GM15510 (cell line): Measurements from ENCODE around the gene PTPRN2.

Experiments
- POLR2A ChIP-seq: IDR thresholded peaks from 3 replicates; pipeline ENCODE4 v1.6.1; 2011; ENCODE audit warnings: borderline replicate concordance; ENCODE audit not compliant: insufficient read length; ENCODE audit errors: extremely low read depth

Gene PTPRN2

DNA sequence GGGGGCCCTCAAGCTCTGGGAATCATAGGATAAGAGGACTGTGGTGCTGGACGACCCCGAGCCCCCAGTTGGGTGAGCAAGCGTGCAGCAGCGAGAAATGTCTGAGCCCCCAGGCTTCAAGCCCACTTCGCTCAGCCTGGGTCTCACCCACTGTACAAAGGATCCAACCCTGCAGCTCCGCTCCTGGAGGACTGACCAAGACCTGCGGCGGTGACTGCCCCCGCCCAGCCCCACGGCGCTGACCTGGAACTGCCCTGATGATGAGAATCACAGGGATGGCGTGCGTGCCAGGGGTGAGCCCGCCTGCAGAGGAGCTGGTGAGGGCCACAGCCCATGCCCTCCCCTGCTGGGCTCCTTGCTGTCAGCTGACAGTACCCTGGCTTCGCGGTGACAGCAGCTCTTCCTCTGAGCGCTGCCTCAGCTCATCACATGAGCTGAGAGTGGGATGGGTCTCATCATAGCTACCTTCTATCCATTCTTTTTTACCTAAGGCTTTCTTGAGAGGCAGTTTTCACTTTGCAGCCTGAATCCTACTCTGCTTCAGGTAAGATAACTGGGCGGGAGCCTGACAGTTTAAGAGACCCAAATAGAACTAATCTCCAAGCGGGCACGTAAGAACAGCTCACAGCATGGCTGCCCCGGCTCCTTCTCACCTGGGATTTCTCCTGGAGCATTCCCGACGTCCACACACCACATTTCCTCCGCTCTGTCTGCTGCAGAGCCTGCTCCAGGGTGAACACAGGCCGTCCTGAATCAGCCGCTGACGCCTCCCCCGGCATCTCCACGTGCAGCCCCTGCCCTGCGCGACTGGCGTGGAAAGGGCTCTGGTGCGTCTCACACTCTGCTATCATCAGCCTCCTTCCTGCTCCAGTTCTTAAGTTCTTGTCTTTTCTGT, 329.9 kb downstream of the PTPRN2 start:
- no peak for TF ChIP-seq POLR2A

DNA sequence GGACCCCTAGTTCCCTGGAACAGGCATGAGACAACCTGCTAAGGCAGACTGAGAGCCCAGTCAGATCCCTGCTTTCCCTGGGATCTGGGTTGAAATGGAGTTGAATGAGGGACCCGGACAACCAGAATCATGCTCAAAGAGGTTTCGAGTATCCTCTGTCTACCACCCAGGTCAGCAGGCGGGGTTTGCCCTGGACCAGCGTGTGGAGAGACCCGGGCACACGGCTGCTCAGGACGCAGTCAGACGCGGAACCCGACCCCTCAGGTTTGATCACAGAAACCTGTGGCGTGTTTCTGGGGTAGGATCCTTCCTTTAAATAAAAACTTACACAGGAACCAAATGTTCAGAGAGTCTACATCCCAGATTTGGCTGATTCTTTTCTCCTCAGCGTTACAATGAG, 330.6 kb downstream of the PTPRN2 start:
- TF ChIP-seq POLR2A = no peak

DNA sequence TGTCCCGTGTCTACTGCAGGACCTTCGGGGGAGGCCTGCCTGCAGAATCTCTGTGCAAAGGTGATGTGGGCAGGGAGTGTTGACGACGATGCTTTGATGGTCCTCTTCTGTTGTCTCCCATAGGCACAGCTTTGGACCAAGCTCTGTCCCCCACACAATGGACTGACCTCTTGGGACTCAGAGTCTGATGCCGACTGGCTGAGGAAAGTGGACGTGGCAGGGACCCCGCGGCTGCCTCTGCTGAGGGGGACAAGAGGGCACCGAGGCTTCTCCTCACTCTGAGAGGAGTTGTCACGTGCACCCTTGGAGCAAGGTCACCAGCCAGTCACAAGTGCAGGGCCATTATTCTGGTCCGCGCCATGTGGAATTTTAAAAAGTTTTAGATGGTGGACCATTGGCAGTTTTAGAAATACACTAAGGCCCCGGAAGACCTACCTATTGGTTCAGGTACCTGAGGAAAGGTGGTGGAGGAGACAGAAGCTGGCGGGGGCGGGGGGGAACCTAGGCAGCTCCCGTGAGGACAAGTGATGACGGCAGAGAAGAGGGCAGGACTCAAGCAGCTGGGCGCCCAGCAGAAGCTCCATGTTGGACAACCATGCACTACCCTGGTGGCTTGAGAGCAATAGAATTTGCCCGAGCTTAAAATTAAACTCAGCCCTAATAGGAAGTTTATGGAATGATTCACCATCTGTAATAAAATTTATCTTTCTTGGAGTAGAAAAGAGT, 331.4 kb downstream of the PTPRN2 start:
- TF ChIP-seq POLR2A = no peak

DNA sequence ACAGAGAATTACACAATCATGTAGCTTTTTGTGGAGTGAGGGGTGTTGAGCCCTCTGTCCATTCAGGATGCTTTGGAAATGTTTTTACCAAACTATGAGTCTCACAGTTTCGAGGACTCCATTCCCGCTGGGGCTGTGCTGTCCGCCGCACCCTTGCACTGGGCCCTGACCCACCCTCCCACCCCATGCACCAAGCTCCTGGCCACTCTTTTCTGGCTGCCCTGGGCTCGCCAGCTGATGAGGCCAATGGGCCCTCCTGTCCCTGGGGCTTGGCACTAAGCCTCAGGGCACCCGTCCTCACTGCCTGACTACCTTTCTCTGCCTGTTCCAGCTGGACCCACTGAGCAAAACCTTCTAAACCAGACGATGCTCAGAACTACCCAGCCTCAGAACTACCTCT, 332.1 kb downstream of the PTPRN2 start:
- TF ChIP-seq POLR2A = no peak

DNA sequence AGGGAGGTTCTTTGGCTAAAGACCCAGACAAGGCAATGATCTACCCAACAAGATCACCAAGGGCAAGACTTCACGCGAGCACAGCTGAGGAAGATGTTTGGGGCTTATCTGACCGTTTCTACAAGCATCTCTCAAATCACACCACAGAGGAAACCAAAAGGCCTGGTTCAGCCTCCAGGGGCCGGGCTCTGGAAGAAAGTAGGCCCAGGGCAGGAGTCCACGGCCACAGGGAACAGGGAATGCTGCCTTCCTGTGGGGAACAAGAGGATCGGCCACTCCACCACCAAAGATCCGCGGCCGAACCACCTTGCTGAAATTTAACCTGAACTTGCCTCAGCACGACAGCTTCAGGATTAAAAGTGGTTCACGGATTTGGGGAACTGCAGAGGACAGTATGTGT, 332.5 kb downstream of the PTPRN2 start:
- no peak for TF ChIP-seq POLR2A

DNA sequence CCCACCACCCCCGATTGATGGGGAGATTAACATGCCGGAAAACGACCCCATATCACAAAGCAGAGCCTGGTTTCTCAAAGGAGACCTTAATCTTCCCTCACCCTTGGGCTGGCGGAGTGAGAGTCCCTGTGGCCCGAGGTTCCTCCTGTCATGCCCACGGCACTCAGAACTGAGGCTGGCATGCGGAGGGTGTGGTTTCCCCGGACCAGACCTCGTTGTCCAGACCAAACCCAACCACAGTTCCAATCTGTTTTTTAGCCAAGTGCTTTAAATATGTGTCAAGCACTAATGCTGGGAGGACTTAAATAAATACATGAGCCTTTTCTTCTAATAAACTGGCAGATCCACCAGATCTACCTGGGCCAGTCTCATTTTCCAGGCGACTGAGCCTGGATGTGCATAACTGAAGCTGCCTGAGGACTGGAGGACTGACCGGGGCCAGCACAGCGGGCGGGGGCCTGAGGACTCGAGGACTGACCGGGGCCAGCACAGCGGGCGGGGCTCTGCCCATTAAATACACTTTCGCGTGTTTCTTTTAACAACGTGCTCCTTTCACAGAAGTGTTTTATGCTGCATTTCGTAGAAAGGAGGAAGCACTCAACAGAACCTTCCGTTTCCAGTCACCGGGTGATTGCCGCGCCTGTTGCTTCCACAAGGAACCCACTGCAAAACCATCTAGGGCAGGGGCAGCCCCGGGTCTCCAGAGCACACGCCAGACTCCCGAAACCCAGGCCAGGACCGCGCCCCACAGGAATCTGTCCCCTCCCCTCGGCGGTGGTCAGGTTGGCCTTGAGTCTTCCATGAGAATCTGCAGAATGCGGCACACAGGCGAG, 334.6 kb downstream of the PTPRN2 start:
- TF ChIP-seq POLR2A = no peak

DNA sequence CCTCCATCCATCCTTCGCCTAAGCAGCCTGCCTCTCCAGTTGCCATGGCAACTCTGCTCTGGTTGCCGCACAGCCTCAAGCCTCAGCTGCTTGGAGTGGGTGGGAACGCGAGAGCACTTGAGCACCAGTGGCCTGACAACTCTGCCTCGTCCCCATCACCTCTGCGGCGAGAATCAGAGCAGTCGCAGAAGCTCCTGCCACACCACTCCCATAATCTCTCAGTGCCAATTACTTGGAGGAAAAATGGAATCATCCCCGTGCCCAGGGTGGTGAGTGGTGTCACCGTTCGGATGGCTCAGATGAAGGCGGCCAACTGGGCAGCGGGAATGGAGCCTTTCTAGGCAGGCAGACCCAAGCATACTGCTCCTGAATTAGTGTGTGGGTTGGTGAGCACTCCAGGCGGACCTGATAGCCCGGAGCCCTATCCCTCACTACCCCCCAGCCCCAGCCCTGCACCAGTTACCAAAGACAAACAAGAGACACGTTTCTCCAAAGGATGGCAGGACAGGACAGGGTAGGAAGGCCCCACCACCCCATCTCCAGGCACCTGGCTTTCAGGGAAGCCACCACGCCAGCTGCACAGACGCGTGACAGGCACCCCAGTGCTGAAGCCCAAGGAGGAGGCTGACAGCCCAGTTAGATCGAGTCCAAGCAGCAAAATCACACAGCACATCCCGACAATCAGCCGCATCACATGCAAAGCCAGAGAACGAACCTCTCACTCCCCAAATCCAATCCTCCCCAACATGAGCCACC, 335.4 kb downstream of the PTPRN2 start:
- TF ChIP-seq POLR2A = no peak

DNA sequence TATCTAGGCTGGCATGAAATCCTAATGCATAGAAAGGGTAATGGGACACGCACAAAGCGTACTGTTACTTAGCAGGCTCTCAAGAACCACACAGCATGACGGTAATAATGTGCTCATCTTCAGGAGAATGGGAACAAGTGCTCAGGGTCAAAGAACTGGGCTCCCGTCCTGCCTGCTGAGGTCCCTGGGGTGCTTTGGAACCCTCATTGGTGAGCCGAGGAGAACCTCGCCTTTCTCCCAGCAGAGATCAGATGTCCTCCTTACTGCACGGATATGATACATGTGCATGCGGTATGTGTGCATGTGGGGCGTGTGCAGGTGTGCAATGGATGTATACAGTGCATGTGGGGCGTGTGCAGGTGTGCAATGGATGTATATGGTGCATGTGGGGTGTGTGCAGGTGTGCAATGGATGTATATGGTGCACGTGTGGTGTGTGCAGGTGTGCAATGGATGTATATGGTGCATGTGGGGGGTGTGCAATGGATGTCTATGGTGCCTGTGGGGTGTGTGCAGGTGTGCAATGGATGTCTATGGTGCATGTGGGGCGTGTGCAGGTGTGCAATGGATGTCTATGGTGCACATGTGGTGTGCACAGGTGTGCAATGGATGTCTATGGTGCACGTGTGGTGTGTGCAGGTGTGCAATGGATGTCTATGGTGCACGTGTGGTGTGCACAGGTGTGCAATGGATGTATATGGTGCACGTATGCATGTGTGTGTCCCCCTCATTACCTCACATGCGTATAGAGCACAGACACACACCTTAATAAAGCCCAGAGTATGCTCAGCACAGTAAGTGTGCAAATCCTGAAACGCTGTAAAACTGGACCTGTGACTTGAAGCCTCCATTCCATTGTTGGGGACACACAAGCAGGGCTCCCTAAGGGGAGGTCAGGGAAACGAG, 336.3 kb downstream of the PTPRN2 start:
- no peak for TF ChIP-seq POLR2A

DNA sequence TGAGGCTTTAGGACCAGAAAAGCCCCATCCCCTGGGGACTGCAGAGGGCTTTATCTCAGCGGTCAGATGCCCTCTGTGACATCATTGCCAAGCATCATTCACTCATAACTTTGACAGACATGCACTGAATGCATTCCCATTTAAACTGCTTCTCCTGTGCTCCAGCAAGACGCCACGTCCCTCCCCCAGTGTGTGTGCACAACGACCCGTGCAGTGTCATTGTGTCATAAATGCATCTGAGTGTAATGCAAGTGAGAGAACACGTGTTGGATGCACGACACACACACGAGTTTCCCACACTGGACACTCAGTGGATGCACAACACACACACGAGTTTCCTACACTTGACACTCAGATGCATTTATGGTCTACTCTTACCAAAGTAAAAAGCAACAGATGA, 337.9 kb downstream of the PTPRN2 start:
- no peak for TF ChIP-seq POLR2A

DNA sequence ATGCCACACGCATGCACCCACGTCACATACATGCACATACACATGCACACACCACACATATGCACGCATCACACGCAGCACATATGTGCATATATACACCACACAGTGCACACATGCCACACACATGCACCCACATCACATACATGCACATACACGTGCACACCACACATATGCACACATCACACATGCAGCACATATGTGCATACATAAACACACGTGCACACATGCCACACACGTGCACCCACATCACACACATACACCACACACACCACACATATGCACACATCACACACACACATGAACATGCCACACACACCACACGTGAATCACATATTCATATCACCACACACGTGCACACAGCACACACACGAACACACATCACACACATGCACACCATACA, 338.8 kb downstream of the PTPRN2 start:
- no peak for TF ChIP-seq POLR2A

DNA sequence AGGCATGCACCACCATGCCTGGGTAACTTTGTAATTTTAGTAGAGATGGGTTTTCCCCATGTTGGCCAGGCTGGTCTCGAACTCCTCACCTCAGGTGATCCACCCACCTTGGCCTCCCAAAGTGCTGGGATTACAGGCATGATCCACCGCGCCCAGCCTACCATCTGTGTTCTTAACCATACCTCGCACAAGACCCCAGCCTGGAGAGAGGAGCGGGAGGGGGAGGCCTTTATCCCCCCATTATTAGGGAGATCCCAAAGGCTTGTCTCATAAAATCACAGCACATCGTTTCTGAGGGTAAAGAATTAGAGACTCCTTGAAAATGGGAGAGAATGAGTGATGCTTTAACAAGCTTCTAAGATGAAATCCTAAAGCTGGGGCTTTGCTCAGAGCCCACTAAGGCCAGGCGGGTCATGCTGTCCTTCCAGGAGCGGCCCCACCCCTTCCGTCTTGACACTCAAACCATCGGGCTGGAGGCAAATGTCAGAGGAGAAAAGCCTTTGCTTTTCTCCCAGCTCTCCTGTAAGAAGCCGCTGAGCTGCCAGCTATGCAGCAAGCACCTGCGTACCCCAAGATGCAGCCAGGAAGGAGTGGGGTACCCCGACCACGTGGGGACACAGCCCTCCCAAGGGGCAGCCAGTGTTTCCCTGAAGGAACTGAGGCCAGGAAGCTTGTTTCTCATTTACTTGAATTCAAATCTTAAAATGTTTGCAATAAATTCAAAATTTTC, 339.7 kb downstream of the PTPRN2 start:
- no peak for TF ChIP-seq POLR2A

DNA sequence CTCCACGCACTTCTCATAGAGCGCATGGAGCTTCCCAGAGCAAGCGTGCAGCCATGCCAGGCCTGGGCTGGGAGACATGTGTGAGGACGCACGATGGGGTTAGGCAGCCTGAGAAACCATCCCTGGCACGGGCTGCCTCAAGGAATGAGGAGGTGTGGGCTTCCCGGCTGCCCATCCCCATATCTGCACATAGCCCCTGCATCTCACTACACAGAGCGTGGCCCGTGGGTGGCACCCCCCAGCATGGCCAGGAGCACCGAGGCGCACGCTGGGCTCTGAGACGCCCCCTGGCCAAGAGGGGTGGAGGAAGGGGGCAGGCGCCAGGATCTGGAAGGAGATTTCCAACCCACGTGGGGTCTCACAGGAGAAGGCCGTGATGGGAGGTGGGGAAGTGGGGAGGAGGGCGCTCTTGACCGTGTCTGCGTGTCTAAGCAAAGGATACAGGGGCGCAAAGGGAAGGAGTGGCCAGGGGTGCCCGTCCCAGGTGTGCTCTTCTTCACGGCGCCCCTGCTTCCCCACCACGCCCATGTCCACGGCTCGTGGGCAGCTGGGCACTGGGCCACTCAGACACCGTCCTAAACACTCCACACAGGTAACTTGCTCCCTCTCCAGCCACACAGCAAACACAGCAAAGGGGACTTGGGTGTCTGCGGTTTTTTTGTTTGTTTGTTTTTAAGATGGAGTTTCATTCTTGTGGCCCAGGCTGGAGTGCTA, 340.5 kb downstream of the PTPRN2 start:
- no peak for TF ChIP-seq POLR2A
